ENCODE results near the gene ARHGAP26. TPM values are rescaled to one million over a fixed set of nuclear protein-coding genes. Genes with fewer than 3 reads are reported as not detected.
A peak's percentile ranks its signal among the peaks of the same experiment; 100 is the strongest.

Gene ARHGAP26
- total RNA-seq, 1 experiment from 2014 or later: 34.5 TPM

GRCh38 chr5:142870532-142871362, 100.6 kb downstream of the ARHGAP26 start:
- Histone ChIP-seq H3K4me2 (ENCODE audit: low read length) (peak overlapping the region; percentile 58), H3K9ac (ENCODE audit: low read length) (no peak overlapping the region), H3K4me1 (ENCODE audit: control insufficient read depth in 1 of 2, insufficient read depth in 2 of 2, low read length in 2 of 2) (peaks cover 65 to 67% of the 10 kb centered on the region in 2 experiments; a peak in 3 of 4 replicates), H3K9me2 (ENCODE audit: insufficient read depth) (no peaks in the 10 kb centered on the region), H3K36me3 (ENCODE audit: control insufficient read depth in 1 of 2, insufficient read depth in 2 of 2, low read length in 2 of 2) (no peaks in the 10 kb centered on the region), H3K27me3 (ENCODE audit: insufficient read depth, low read length) (no peaks in the 10 kb centered on the region), H3K4me3 (replicated peaks in 1 of 2; ENCODE audit: low read depth in 1 of 2, low read length in 2 of 2) (no peak overlapping the region), H3K27ac (ENCODE audit: low read depth, low read length) (no peak overlapping the region), H3K9me3 (ENCODE audit: control insufficient read depth in 1 of 2, insufficient read depth in 1 of 2, low read depth in 1 of 2, low read length in 2 of 2) (no peaks in the 10 kb centered on the region), H4K20me1 (ENCODE audit: insufficient read depth) (no peaks in the 10 kb centered on the region), H2AFZ (ENCODE audit: low read depth, low read length, poor library complexity, severe bottlenecking) (no peak overlapping the region), H3K79me2 (ENCODE audit: insufficient read depth, low read length) (peaks cover 19% of the 10 kb centered on the region)
- DNase-seq (ENCODE audit: low read depth, low spot score): peak; percentile 53
- ChIA-PET POLR2A (no interaction called here), CTCF (interaction anchor here (0.6 to 5.0 kb wide), 7 partner anchors 9 to 157 kb away, joined by 3 to 44 read pairs (median 11); no protein-coding TSS in a partner anchor), RAD21 (ENCODE audit: low non-redundant PET in 1 of 2, low total read pairs in 2 of 2, uncharacterized antibody in 2 of 2, unreplicated experiment in 2 of 2) (no interaction called here)
- TF ChIP-seq POLR2A (IDR thresholded peaks at IDR 0.05; ENCODE audit: borderline replicate concordance, extremely low read depth, insufficient read depth, insufficient read length) (no peak), SP1 (IDR thresholded peaks at IDR 0.05; ENCODE audit: low read depth) (peak; percentile 54), CBX3 (IDR thresholded peaks at IDR 0.05; ENCODE audit: low read depth) (no peak), ZNF274 (IDR thresholded peaks at IDR 0.05; ENCODE audit: low read depth, low read length) (no peak), JUND (IDR thresholded peaks at IDR 0.05) (no peak), CTCF (IDR thresholded peaks at IDR 0.05 in 2 of 3, conservative IDR thresholded peaks at IDR 0.05 in 1 of 3; ENCODE audit: borderline replicate concordance in 1 of 3, insufficient read depth in 1 of 3, low read depth in 2 of 3, low read length in 2 of 3) (no peak), RAD21 (IDR thresholded peaks at IDR 0.05; ENCODE audit: low read depth) (no peak)
- TF ChIP-seq, protein P1, sequence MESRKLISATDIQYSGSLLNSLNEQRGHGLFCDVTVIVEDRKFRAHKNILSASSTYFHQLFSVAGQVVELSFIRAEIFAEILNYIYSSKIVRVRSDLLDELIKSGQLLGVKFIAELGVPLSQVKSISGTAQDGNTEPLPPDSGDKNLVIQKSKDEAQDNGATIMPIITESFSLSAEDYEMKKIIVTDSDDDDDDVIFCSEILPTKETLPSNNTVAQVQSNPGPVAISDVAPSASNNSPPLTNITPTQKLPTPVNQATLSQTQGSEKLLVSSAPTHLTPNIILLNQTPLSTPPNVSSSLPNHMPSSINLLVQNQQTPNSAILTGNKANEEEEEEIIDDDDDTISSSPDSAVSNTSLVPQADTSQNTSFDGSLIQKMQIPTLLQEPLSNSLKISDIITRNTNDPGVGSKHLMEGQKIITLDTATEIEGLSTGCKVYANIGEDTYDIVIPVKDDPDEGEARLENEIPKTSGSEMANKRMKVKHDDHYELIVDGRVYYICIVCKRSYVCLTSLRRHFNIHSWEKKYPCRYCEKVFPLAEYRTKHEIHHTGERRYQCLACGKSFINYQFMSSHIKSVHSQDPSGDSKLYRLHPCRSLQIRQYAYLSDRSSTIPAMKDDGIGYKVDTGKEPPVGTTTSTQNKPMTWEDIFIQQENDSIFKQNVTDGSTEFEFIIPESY (IDR thresholded peaks at IDR 0.05; ENCODE audit: extremely low read depth, insufficient replicate concordance, low read length): no peak
- TF ChIP-seq, protein P2, sequence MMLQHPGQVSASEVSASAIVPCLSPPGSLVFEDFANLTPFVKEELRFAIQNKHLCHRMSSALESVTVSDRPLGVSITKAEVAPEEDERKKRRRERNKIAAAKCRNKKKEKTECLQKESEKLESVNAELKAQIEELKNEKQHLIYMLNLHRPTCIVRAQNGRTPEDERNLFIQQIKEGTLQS (IDR thresholded peaks at IDR 0.05): no peak
- TF ChIP-seq, protein P3, sequence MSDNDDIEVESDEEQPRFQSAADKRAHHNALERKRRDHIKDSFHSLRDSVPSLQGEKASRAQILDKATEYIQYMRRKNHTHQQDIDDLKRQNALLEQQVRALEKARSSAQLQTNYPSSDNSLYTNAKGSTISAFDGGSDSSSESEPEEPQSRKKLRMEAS (IDR thresholded peaks at IDR 0.05): 0 out of 2 replicates have a peak, but pooled peaks have one; percentile 41
- no TSS peak for BruUV-seq (replicated peaks)
- intact Hi-C loops (cut with micrococcal nuclease): no loop called here
- peak; percentile 76 for ATAC-seq
